NOMO-1 treated with dmso at 0.1 percent for 144 hours (cell line): ENCODE results near the gene AFP.

Source experiments
- DNase-seq: peaks from one replicate; lab custom pipeline; 2025; ENCODE audit not compliant: unreplicated experiment; lab: John Stamatoyannopoulos, UW

Gene AFP

DNA sequence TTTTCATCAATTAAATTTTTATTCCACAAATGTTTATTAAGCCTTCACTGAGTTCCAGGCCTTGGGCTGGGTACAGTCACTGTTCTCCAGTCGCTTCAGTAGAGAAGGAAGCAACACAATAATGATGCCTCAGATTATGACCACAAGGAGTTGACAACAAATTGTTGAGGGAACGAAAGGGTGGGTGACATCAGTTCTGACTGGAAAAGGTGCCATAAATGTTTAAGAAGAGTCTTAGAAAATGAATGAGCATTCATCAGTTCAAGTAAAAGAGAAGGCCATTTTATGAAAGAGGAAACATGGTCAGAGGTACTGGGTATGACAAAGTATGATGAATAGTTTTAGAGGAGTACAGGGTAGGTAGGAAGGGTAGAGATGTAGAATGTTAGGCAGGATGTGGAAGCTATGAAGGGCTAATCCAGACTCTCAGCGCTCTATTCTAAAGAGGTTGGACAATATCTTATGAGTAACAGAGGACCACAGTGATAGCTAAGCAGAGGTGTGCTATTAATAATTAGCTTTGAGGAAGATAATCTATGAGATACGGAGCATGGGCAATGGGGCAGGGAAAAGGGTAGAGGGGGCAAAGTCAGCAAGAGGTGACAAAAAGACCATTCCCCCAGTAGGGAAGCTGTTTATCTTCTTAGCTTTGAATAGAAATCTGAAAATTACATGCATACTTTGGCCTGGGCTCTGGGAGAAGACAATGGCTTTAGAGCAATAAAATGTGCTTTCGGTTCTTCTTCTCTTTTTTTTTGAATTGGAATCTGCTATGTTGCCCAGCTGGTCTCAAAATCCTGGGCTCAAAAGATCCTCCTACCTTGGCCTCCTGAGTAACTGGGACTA is 20.4 kb downstream of the AFP start:
- no peak for DNase-seq

- no peak for DNase-seq
These were observed 22.4 kb downstream of the AFP start for GRCh38 chr4:73458184-73459047.

DNA sequence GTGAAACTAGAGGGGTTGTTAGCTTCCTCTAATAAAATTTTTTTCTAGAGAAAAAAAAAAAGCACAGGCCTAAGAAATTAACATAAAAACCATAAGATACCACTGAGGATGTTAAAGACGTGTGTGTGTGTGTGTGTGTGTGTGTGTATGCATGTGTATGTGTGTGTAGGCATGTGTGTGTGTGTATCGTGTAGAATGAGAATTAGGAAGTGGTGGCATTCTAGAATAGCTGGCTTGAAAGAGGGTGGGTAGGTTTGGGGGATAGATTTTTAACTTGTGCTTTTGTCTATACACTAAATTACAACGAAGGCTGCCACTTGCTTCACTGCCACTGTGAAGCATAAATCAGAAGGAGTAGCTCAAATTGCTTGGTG is 23.0 kb downstream of the AFP start:
- no peak for DNase-seq

- no peak for DNase-seq
These were observed 25.0 kb downstream of the AFP start for GRCh38 chr4:73460913-73461522.

DNA sequence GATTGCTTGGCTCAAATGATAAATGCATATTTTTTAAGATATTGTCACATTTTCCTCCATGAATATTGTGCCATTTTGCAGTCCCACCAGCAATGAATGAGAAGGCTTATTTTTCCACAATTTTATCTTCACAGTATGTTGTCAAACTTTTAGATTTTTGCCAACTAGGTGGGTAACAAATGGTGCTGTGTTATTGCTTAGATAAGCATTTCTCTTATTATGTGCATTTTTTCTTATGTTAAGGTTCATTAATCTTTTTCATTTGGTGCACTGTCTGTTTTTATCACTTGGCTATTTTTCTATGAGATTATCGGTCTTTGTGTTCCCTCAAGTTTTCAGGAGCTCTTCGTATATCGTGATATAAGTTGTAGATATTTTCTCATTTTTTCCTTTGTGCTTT is 32.1 kb downstream of the AFP start:
- no peak for DNase-seq

- DNase-seq = no peak
These were observed 34.7 kb downstream of the AFP start for GRCh38 chr4:73470728-73471127.

DNA sequence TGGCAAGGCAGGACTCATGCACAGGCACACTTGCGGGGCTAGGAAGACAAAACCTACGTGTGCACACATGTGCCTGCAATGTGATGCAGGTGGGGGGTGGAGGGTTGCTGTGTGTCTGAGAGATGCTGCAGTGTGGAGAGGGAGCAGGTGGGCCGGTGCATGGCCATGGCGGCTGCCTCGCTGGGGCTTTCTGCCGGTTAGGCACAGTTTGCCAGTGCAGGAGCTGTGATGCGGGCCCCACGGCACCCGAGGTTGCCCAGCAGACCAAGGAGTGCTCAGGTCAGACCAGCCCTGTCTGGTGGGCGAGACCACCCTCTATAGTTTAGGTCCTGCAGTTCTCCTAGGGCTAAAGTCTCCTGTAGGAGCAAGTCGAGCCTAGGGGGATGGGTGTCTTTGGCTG is 41.2 kb downstream of the AFP start:
- no peak for DNase-seq

DNA sequence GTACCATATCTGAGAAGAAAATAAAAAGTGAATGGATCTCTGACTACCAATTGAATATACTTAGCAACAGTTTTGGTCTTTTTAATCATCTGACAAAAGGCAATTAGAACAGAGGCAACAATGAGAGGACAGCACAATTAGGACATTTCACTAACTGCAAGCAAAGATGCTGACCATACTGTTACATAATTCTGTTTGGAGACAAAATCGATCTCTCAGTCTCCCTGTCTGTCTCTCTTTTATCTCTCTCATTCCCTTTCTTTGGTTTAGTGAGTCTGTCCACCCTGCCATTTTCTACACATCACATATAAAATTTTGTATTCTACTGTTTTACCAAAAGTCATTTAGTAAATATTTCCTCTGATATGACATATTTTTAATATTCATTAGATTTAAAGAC is 43.3 kb downstream of the AFP start:
- DNase-seq = no peak

- no peak for DNase-seq
These were observed 45.3 kb downstream of the AFP start, which contains the start of gene AFM for GRCh38 chr4:73481358-73481757. TSS of gene AFM (plus strand) at chr4:73481745. CDS start at chr4:73481776, 31 bp downstream.

- DNase-seq = no peak
These were observed 49.1 kb downstream of the AFP start for GRCh38 chr4:73485085-73485484.

DNA sequence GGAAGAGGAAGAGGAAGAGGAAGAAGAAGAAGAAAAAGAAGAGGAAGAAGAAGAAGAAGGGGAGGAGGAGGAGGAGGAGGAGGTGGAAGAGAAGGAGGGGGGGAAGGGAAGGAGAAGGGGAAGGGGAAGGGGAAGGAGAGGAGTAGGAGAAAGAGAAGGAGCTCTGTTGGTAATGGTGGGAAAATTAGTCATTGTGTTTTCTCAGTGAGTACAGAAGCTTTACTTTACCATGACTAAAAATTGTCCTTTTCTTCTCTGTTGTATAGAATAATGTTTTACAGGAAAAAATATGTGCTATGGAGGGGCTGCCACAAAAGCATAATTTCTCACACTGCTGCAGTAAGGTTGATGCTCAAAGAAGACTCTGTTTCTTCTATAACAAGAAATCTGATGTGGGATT is 49.6 kb downstream of the AFP start:
- DNase-seq = no peak

GRCh38 chr4:73486497-73486896 is 50.5 kb downstream of the AFP start:
- no peak for DNase-seq

DNA sequence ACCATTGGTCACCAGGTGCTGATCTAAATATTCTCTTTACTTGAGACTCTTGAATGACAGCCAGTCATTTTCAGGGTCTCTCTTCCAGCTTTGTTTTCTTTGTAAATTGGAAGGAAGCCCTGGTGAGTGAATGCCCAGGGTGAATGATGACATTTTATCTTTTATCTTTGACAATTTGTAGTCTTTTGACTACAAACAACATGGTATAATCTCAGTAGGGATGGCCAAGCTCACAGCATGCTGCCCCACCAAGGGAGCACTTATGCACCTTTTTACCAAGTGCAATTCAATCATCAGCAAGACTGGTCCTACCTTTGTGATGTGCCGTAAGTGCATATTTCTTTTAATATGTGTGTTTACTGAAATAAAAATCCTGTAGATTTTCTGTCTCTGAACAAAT is 51.2 kb downstream of the AFP start:
- no peak for DNase-seq

GRCh38 chr4:73499996-73500765 is 64.2 kb downstream of the AFP start:
- no peak for DNase-seq

DNA sequence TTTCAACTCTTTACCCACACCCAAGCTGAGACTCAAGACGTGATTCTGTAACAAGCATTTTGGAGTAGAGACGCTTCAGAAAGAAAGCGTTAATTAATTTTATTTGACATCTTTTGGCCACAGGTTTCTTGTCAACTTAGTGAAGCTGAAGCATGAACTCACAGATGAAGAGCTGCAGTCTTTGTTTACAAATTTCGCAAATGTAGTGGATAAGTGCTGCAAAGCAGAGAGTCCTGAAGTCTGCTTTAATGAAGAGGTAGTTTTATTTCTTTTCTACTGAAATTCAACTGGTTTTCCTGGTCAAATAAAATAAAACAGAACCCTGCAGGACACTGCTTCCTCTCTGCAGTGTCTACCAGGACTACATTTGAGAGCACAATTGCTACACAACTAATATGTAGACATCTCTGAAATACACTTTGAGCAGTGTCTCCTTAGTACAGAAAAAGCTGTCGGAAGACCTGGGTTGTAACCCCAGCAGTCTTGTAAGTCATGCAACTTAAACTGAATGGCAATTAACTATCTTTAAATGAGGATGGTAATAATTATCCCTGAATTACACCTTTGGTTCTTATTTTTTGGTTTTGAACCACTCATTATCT is 65.7 kb downstream of the AFP start:
- no peak for DNase-seq

DNA sequence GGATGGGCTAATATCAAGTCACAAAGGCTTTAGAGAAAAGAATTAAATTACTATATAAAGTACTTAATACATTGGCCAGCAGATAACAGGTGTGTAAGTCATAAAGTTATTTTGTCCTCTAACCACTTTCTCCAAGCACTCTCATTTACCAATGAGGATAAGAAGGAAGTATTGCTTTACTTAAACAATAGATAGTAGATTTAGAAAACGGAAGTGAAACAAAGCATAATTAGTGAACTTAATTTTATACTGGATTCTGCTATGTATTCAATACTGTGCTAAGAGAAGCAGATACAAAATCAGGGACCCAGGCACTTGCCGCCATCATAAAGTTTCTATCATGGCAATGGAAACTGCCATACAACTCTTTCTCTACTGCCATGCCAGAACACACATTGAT is 69.5 kb downstream of the AFP start:
- DNase-seq = peak; percentile 40
